ENCODE measurements around the gene NUDT5.
"Not testable (repeated sequence)": the region's sequence is repeated elsewhere in the genome, so short reads cannot be mapped to it uniquely, and the experiment has no call there.

NUDT5 gene

DNA sequence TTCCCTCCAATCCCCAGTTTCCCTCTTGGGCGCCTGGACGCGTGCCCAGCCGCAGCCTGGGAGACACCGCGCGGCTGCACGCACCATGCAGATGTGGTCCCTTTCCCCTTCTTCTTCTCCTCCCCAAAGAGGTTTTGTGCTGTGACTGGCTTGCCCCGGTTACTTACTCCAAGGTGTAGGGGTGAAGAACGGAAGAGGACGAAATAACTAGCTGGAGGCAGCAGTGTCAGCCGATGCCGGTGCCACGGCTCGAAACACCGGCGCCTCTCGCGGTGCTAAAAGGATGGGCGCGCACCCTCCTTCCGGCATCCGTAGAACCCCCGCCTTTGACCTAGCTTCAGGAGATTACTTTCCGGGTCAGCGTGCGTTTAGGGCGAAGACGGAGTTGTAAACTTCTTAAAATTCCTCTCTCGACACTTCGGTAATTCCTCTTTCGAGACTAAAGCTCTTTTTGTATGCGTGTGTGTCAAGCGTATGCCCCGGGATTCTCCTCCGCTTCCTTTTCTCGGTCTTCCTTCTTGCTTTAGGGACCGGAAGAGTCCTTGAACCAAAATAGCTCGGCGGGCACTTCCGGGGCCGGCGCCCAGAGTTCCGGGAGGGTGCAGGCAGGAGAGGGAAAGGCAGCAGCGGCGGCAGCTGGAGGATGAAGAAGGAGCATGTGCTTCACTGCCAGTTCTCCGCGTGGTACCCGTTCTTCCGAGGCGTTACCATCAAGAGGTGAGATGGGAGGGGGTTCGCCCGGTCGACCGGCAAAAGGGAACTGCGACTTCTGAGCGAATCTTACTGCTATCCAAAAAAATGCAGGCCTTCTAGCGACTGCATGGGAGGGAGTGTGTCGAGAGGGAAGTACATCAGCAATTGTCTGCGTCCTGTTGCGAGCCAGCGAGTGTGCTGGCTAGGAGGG lies at the start of gene NUDT5, which contains the start of gene CDC123:
Gene NUDT5 (minus strand): TSS at position 289 of the 904 bp plus-strand sequence. CDS start 9,600 bp downstream, outside the sequence.
Gene CDC123 (plus strand): TSS at position 586 of the 904 bp plus-strand sequence. CDS start 58 bp downstream, at position 644.
- peak; percentile 94 for DNase-seq (ENCODE audit: low spot score)

DNA sequence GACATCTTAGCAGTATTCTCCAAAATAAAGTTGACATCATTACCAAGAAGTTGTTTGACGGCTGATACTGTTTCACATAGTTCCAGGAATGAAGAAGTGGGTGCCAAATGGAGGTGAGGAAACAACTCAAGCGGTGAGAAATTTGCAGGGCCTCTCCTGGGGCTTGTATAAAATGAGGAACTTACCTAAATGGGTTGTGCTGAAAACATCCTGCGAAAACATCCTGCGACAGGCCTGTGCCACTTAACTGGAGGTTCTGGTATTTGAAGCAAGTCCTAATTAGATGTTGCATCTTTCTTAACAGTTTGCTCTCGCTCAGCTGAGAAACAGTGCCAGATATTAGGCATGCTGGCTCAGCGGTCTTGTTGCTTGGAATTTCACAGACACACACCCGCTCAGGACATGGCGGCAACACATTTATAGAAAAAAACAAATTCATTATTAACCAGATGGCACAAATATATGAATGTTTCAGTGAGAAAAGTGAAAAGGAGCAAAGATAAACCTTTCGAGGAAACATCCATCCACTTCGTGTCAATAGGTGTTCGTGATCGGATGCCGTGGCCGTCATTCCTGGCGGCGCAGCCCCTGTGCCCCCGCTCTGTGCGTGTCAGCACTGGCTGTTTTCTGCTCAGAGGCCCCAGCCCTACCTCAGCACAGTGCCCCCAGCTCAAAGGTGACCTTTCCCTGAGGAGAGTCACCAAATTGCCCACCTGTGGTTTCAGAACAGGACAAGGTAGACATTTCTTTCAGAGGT lies 48.4 kb upstream of the NUDT5 start:
- no peak for DNase-seq (ENCODE audit: low spot score)

DNA sequence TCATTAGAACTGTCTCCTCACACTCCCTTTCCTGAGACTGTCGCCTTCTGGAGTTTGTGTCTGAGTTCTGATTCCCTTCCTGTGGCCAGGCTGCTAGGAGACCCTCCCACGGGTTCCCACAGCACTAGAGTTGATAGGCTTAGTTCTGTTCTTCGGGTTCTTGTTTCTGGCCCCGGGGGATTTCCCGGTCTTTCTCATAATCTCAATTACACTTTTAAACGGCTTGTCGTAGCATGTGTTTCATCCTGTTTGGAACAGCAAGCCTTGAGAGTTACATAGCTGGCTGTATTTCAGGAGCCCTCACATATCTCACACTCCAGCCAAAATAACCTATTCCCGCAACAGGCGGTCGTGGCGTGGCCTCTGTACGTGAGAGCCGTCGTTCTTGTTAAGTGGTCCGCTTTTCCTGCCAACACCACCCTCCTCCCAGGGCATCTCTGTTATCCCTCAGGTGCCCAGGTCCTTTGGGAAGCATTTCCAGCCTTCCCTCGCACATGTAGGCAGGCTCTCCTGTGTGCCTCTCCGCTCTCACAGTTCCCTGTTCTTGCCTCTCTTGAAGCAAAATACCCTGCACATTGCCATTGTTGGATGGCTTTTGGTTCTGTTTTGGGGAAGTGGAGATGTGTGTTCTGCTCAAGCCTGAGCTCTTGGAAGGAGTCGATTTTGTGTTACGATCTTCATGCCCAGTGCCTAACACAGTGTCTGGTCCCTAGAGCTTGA lies 46.3 kb upstream of the NUDT5 start:
- no peak for DNase-seq (ENCODE audit: low spot score)

DNA sequence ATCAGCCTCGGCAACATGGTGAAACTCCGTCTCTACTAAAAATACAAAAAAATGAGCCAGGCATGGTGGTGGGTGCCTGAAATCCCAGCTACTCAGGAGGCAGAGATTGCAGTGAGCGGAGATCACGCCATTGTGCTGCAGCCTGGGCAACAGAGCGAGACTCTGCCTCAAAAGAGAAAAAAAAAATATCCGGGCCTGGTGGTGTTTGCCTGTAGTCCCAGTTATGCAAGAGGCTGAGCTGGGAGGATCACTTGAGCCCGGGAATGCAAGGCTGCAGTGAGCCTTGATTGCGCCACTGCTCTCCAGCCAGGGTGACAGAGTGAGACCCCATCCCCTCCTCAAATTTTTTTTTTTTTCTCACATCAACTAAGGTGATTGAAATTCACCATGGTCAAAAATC lies 43.1 kb upstream of the NUDT5 start:
- DNase-seq (ENCODE audit: low spot score), result no peak

DNA sequence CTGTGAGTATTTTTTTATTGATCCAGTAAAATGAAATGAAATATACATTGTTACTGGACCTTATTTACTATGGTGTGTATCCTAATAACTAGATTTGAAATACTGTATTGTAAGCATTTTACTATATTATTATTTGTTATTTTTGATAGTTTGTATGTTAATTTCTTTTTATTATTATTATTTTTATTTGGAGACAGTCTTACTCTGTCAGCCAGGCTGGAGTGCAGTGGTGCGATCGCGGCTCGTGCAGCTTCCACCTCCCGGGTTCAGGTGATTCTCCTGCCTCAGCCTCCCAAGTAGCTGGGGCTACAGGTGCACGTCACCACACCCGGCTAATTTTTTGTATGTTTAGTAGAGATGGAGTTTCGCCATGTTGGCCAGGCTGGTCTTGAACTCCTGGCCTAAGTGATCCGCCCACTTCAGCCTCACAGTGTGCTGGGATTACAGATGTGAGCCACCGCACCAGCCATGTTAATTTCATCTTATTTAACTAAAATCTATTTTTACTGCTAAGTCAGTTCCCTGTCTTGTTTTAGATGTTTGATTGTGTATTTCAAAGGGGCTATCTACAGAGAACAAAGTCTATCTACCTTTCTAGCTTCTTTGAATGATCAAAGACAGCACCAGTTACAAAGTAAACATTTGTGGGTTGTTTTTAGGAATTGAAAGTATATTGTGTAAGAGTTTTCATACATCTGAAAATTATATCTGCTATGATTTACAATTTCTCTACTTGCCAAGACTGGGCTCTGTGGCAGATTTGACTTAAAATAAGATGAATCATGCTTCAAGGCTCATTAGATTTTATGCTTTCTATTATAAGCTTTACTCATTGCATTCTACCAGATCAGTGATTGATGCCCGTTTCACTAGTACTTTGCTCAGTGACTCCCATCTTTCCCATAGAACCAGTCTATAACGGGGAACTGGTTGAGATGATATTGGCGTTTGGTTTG lies 41.9 kb upstream of the NUDT5 start:
- no peak for DNase-seq (ENCODE audit: low spot score)

DNA sequence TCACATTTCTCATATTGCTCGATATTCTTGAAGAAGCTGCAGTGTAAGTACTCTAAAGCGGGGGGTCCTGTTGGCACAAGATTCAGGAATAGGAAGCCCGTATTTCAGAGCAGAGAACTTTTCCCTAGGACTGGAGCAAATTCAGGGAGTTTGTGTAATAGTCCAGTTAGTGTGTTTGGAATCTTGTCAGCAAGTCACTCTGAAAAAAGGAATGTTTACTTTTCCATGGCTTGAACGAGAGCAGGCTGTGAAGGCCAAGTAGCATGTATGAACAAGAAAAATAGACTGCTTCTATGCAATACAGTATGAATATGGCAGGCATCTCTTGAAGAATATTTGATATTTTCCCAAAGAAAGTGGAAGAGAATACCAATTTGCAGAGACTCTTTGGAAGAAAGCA lies 40.1 kb upstream of the NUDT5 start:
- no peak for DNase-seq (ENCODE audit: low spot score)

DNA sequence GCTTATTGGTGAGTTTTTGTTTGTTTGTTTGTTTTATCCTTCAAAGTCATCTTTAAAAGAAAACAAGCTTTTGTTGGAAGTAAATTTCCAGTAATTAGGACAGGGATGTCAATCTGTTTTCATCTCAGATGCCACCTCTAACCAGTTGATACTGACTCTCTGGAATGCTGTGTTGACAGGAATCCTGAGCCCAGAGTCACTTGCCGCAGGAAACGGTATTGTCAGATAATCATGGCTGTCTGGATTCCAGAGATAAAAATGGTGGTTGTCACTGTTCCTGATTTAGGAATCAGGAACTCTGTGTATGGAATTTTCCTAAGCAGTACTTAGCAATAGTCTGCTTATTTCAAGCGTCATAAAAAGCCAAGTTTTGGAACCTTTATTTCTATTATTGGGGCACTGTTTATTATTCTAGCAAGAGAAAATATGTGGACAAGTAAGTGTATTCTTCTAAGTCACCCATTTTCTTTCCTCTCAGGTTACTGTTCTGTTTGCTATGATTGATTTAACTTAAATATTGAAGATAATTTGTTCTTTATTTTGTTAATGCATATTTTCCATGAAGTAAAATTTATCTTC lies 39.5 kb upstream of the NUDT5 start:
- no peak for DNase-seq (ENCODE audit: low spot score)

DNA sequence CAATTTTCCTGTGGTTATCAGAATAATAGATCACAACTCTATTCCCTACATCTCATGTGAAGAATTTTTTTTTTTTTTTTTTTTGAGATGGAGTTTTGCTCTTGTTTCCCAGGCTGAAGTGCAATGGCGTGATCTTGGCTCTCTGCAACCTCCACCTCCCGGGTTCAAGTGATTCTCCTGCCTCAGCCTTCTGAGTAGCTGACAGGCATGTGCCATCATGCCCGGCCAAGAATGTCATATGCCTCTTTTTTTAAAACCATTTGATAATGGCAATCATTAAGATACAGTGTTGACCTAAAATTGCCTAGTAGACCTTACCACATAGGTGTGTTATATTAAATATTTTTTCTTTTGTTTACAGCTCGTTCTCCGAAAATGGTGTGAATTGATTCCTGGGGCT lies 39.0 kb upstream of the NUDT5 start:
- not testable (repeated sequence) for DNase-seq (ENCODE audit: low spot score)

DNA sequence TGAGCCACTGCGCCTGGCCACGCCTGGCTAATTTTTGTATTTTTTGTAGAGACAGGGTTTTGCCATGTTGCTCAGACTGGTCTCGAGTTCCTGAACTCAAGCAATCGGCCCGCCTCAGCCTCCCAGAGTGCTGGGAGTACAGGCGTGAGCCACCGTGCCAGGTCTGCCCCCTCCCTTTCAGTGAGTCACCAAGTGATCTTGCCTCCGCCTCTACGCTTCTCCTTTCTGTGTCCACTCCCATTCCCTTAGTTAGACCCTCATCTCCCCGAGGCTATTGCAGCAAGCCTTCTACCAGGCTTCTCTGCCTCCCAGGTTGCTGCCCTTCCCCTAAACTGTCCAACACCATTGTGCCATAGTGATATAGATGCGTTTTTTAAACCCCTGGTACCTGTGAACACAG lies 33.2 kb upstream of the NUDT5 start:
- no peak for DNase-seq (ENCODE audit: low spot score)

DNA sequence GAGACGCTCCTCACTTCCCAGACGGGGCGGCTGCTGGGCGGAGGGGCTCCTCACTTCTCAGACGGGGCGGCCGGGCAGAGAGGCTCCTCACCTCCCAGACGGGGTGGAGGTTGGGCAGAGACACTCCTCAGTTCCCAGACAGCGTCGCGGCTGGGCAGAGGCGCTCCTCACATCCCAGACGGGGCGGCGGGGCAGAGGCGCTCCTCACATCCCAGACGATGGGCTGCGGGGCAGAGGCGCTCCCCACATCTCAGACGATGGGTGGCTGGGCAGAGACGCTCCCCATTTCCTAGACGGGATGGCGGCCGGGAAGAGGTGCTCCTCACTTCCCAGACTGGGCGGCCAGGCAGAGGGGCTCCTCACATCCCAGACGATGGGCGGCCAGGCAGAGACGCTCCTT lies 30.7 kb upstream of the NUDT5 start:
- not testable (repeated sequence) for DNase-seq (ENCODE audit: low spot score)

DNA sequence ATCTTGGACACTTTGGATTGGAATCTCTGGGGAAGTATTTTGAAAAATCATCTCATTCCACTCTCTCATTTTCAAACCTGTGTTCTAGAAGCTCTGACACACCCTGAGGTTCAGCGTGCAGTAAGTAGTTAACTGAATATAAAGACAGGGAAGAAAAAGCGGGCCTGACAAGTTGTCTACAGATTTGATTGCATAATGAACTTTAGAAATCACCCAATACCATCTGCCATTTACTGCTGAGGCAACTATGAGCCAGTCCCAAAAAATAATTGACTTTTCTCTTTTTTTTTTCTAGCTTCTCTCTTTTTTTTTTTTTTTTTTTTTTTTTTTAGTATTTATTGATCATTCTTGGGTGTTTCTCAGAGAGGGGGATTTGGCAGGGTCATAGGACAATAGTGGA lies 29.8 kb upstream of the NUDT5 start:
- no peak for DNase-seq (ENCODE audit: low spot score)

DNA sequence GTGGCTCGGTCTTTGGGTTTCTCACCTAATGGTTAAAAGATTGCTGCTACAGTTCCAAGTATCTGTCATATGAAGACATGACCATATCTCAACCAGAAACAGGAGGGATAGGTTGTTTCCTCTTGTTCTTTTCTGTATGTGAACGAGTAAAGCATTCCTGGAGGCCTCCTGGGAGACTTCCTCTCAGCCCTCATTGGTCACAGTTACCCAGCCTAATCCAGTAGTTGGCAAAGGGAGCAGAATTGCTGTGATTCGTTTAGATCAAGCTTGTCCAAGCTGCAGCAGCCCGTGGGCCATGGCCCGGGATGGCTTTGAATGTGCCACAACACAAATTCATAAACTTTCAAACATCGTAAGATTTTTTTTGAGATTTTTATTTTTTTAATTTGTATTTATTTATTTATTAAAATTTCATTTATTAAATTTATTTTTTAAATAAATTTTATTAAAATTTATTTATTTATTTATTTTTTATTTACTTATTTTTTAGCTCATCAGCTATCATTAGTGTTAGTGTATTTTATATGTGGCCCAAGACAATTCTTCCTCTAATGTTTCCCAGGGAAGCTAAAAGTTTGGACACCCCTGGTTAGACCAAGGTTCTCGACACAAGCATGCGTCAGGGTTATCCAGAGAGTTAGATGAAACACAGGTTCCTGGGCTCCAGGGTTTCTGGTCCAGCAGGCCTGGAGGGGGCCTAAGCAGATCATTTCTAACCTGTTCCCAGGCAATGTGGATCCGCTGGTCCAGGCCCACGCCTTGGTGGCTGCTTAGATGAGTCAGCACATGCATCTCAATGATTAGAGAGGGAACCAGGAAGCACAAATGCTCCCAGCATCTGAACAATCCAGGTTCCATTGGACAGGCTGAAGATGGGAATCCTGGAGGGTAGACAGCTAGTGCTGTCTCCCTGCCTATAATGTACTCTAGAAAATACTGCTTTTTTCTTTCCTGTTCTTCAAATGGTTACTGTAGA lies 25.9 kb upstream of the NUDT5 start:
- no peak for DNase-seq (ENCODE audit: low spot score)

DNA sequence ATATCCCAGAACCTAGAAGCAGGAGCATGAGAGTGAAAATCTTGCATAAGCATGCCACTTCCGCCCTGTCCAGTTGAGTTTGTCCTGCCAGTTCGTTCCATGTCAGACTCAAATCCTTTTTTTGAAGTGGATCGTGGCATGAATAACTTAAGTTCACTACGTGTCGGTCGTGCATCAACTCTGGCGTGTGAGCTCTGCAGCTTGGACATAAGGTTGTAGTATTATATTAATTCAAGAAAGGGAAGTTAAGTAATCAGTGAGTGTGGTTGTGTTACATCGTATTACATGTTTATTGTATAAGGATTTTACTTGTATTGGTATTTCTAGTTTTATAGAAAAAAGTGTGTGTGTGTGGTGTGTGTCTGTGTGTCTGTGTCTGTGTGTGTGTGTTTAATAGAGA lies 23.3 kb upstream of the NUDT5 start:
- no peak for DNase-seq (ENCODE audit: low spot score)

DNA sequence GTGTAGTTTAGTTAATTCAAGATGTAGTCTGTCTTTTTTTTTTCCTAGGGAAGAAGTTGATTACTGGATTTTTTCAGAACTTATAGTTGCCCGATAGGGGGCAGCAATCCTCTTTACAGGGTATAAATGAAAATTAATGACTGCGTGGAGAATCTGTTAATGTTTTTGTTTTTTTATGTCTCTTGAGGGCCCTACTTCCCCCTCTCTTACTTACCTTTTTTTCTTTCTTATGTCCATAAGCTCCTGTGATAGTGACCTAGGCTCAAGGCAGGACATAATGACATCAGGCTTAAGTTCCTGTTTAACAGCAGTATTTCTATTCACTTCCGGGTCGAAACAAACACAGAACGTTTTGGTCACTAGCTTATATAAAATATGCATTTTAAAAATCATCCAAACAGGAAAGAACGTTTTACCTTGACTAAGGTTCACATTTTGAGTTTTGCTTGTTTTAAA lies 19.1 kb upstream of the NUDT5 start:
- peak; percentile 50 for DNase-seq (ENCODE audit: low spot score)

DNA sequence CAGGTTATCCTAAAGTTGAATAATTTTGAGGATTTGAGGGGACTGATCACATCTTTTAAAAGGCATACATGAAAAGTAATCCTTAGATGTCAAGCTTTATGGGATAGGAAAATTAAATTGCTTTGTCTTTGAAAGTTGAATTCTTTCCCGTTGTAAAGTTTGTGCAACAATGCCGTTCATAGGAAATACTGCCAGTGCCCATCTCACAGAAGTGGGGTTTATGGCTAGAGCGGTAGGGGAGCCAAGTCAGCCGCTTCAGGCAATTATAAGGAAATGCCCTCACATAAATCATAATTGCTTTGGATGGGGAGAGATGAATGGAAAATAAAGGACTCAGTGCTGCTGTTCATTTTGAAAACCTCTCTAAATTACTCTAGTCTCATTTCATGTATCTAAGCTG lies 18.4 kb upstream of the NUDT5 start:
- DNase-seq (ENCODE audit: low spot score), result no peak

DNA sequence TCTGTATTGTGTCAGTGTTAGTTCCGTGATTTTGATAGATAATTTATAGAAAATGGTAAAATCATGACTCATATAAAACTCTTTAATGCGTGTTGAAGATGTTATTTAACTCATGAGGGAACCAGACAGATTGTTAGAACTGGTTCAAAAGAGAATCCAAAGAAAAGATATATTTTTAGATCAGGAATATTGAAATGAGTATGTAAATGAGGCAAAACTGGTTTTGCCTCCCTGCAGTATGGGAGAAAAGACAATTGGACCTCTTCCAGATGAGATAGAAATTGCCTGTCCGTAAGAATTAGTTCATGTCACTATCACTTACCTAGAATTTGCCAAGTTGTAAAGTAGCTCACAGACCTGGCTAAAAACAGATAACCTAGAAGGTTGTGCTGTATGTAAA lies 17.9 kb upstream of the NUDT5 start:
- DNase-seq (ENCODE audit: low spot score), result no peak

DNA sequence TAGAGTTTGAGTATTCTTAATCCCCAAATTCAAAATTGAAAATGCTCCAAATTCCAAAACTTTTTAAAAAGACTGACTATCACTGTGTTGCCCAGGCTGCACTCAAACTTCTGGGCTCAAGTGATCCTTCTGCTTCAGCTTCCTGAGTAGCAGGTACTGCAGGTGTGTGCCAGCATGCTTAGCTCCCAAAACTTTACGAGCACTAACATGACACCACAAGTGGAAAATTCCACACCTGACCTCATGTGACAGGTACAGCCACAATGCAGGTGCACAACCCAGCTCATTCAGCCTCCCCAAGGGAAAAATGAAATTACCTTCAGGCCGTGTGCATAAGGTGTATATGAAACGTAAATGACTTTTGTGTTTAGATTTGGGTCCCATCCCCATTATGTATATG lies 16.8 kb upstream of the NUDT5 start:
- no peak for DNase-seq (ENCODE audit: low spot score)

DNA sequence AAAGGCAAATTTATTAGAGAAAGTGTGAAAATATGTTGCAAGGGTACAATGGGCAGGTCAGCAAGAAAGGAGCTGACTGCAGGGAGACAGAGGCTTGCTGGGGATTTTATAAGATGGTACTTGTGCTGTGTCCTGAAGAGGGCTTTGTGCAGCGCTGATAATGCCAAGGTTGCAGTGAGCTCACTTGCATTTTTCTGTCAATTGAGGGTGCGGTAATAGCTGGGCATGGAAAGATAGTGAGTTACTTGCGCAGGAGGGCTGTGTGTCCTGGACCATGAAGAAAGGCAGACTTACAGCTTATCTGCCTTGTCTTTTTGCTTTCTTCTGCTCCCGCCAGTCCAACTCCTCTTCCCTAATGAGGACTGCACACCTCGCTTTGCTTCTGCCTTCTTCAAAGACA lies 12.8 kb upstream of the NUDT5 start:
- no peak for DNase-seq (ENCODE audit: low spot score)

DNA sequence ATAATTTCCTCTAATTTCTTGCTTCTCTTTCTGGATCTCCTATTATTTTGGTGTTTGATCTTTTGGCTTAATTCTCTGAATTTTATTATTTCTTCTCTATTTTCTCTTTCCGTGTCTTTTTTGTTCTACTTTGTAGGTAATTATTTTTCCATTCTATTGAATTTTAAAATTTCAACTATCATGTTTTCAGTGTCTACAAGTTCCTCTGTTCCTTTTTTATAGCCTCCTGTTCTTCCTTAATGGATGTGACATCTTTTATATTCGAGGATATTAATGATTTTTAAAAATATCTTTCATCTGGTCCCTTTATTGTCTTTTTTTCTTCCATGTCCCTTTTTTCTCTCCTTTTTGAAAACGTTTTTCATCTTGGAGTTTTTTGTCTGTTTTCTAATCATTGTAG lies 11.4 kb upstream of the NUDT5 start:
- DNase-seq (ENCODE audit: low spot score), result no peak

DNA sequence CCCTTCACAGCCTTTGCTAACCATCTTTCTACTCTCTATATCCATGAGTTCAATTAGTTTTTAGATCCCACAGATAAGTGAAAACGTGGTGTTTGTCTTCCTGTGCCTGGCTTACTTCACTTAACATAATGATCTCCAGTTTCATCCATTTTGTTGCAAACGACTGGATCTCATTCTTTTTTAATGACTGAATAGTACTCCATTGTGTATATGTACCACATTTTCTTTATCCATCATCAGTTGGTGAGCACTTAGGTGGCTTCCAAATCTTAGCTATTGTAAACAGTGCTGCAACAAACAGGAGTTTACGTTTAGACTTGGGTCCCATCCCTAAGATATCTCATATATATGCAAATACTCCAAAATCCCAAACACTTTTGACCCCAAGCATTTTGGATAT lies 9.4 kb upstream of the NUDT5 start:
- no peak for DNase-seq (ENCODE audit: low spot score)
